HG03095 (cell line): Measurements from ENCODE around the gene SHISA9.
"Not testable (repeated sequence)": the region's sequence is repeated elsewhere in the genome, so short reads cannot be mapped to it uniquely, and the experiment has no call there.

Experiments used
- ATAC-seq: cut with Tn5 transposase; IDR thresholded peaks from one replicate; pipeline ENCODE4 v1.9.1; 2021; ENCODE audit warnings: moderate library complexity; ENCODE audit not compliant: unreplicated experiment

Gene SHISA9

GRCh38 chr16:12901597-12902461, at the start of gene SHISA9:
TSS of gene SHISA9 (plus strand) at chr16:12901598.
- no peak for ATAC-seq

- no peak for ATAC-seq
Observed at GRCh38 chr16:12853972-12854371, 47.4 kb upstream of the SHISA9 start.

GRCh38 chr16:12857435-12857834, 44.0 kb upstream of the SHISA9 start:
- not testable (repeated sequence) for ATAC-seq

- ATAC-seq, result no peak
Observed at GRCh38 chr16:12862327-12862726, 39.1 kb upstream of the SHISA9 start.

- no peak for ATAC-seq
Observed at GRCh38 chr16:12862941-12863340, 38.5 kb upstream of the SHISA9 start.

GRCh38 chr16:12866981-12867551, 34.3 kb upstream of the SHISA9 start:
- no peak for ATAC-seq

GRCh38 chr16:12868169-12868568, 33.2 kb upstream of the SHISA9 start:
- ATAC-seq, result no peak

- no peak for ATAC-seq
Observed at GRCh38 chr16:12868788-12869187, 32.6 kb upstream of the SHISA9 start.

- no peak for ATAC-seq
Observed at GRCh38 chr16:12869698-12870427, 31.5 kb upstream of the SHISA9 start.

- ATAC-seq, result no peak
Observed at GRCh38 chr16:12871784-12872183, 29.6 kb upstream of the SHISA9 start.

GRCh38 chr16:12874186-12874585, 27.2 kb upstream of the SHISA9 start:
- ATAC-seq, result no peak

- ATAC-seq, result no peak
Observed at GRCh38 chr16:12876778-12877177, 24.6 kb upstream of the SHISA9 start.

- ATAC-seq, result no peak
Observed at GRCh38 chr16:12878973-12879372, 22.4 kb upstream of the SHISA9 start.

- ATAC-seq, result no peak
Observed at GRCh38 chr16:12879812-12880211, 21.6 kb upstream of the SHISA9 start.

- no peak for ATAC-seq
Observed at GRCh38 chr16:12881182-12881581, 20.2 kb upstream of the SHISA9 start.

GRCh38 chr16:12881740-12882139, 19.7 kb upstream of the SHISA9 start:
- ATAC-seq, result no peak

- ATAC-seq, result no peak
Observed at GRCh38 chr16:12885742-12886141, 15.7 kb upstream of the SHISA9 start.

GRCh38 chr16:12891836-12892235, 9.6 kb upstream of the SHISA9 start:
- ATAC-seq, result no peak

- ATAC-seq, result no peak
Observed at GRCh38 chr16:12893050-12893750, 8.2 kb upstream of the SHISA9 start.

- no peak for ATAC-seq
Observed at GRCh38 chr16:12896562-12896961, 4.8 kb upstream of the SHISA9 start.

GRCh38 chr16:12898551-12898950, 2.8 kb upstream of the SHISA9 start:
- ATAC-seq, result no peak
